KOPT-K1 (cell line): Measurements from ENCODE around the gene PRR36.

Source experiments
- H3K27ac ChIP-seq: fragments of 200-600 bp; sonication (generic); 2 replicates; pipeline ENCODE4 v1.5.1; 2016; ENCODE audit warnings: antibody characterized with exemption, mild to moderate bottlenecking, low read depth, low read length; ENCODE audit not compliant: poor library complexity, severe bottlenecking
- H3K36me3 ChIP-seq: fragments of 200-600 bp; sonication (generic); 2 replicates; pipeline ENCODE4 v1.5.1; 2017; ENCODE audit warnings: antibody characterized with exemption, mild to moderate bottlenecking, low read length, moderate library complexity; ENCODE audit not compliant: insufficient read depth
- H3K9me3 ChIP-seq: fragments of 200-600 bp; sonication (generic); 2 replicates; pipeline ENCODE4 v1.5.1; 2017; ENCODE audit warnings: antibody characterized with exemption, low read length, mild to moderate bottlenecking; ENCODE audit not compliant: insufficient read depth, poor library complexity, severe bottlenecking

The PRR36 gene

GRCh38 chr19:7907544-7907943 is 33.4 kb upstream of the PRR36 start:
- Histone ChIP-seq H3K27ac (no peak overlapping the region), H3K36me3 (peaks cover 37% of the 10 kb centered on the region), H3K9me3 (no peaks in the 10 kb centered on the region)

GRCh38 chr19:7907122-7907521 is 32.9 kb upstream of the PRR36 start:
- Histone ChIP-seq H3K36me3 (peaks cover 35% of the 10 kb centered on the region), H3K9me3 (no peaks in the 10 kb centered on the region), H3K27ac (no peak overlapping the region)

GRCh38 chr19:7905859-7906258 is 31.7 kb upstream of the PRR36 start:
- Histone ChIP-seq H3K9me3 (no peaks in the 10 kb centered on the region), H3K27ac (no peak overlapping the region), H3K36me3 (peaks cover 22% of the 10 kb centered on the region)

- Histone ChIP-seq H3K27ac (no peak overlapping the region), H3K36me3 (peaks cover 16% of the 10 kb centered on the region), H3K9me3 (no peaks in the 10 kb centered on the region)
Observed at GRCh38 chr19:7905268-7905667, 31.1 kb upstream of the PRR36 start.

GRCh38 chr19:7904074-7905020 is 30.2 kb upstream of the PRR36 start:
- H3K36me3 ChIP-seq, result peaks cover 12% of the 10 kb centered on the region
- H3K9me3 ChIP-seq, result no peaks in the 10 kb centered on the region
- H3K27ac ChIP-seq, result peak overlapping the region; percentile 69

GRCh38 chr19:7903244-7904073 is 29.3 kb upstream of the PRR36 start, which contains the start of gene MAP2K7:
Gene MAP2K7, plus strand, starts transcription at chr19:7903877. Its CDS starts 68 bp downstream, at chr19:7903945.
- Histone ChIP-seq H3K27ac (peak within 1 kb of the TSS; percentile 69), H3K36me3 (peaks cover 12% of the 10 kb centered on the region), H3K9me3 (no peaks in the 10 kb centered on the region)

- Histone ChIP-seq H3K9me3 (no peaks in the 10 kb centered on the region), H3K27ac (peak overlapping the region; percentile 68), H3K36me3 (peaks cover 12% of the 10 kb centered on the region)
Observed at GRCh38 chr19:7902796-7903243, 28.6 kb upstream of the PRR36 start.

- no peaks in the 10 kb centered on the region for H3K9me3 ChIP-seq
- H3K36me3 ChIP-seq, result peaks cover 9% of the 10 kb centered on the region
- no peak overlapping the region for H3K27ac ChIP-seq
Observed at GRCh38 chr19:7901337-7901736, 27.1 kb upstream of the PRR36 start.

GRCh38 chr19:7900931-7901330 is 26.7 kb upstream of the PRR36 start:
- Histone ChIP-seq H3K9me3 (no peaks in the 10 kb centered on the region), H3K27ac (no peak overlapping the region), H3K36me3 (peaks cover 5% of the 10 kb centered on the region)

GRCh38 chr19:7900401-7900870 is 26.2 kb upstream of the PRR36 start:
- H3K9me3 ChIP-seq, result no peaks in the 10 kb centered on the region
- H3K27ac ChIP-seq, result no peak overlapping the region

GRCh38 chr19:7899751-7900378 is 25.7 kb upstream of the PRR36 start:
- Histone ChIP-seq H3K9me3 (no peaks in the 10 kb centered on the region), H3K36me3 (no peaks in the 10 kb centered on the region), H3K27ac (no peak overlapping the region)

More at GRCh38 chr19:7900401-7900870, 26.2 kb upstream of the PRR36 start:
- no peaks in the 10 kb centered on the region for H3K36me3 ChIP-seq

- no peaks in the 10 kb centered on the region for H3K9me3 ChIP-seq
- no peaks in the 10 kb centered on the region for H3K36me3 ChIP-seq
- H3K27ac ChIP-seq, result no peak overlapping the region
Observed at GRCh38 chr19:7898967-7899366, 24.8 kb upstream of the PRR36 start.

GRCh38 chr19:7897292-7897691 is 23.1 kb upstream of the PRR36 start:
- Histone ChIP-seq H3K9me3 (no peaks in the 10 kb centered on the region), H3K36me3 (no peaks in the 10 kb centered on the region), H3K27ac (no peak overlapping the region)

GRCh38 chr19:7895565-7895964 is 21.4 kb upstream of the PRR36 start:
- no peaks in the 10 kb centered on the region for H3K36me3 ChIP-seq
- H3K27ac ChIP-seq, result no peak overlapping the region
- no peaks in the 10 kb centered on the region for H3K9me3 ChIP-seq
